NOMO-1 treated with DMSO at 0.1 percent for 48 hours (cell line): ENCODE results near the gene BAD.
A peak's percentile ranks its signal among the peaks of the same experiment; 100 is the strongest.
"Not testable (repeated sequence)": the region's sequence is repeated elsewhere in the genome, so short reads cannot be mapped to it uniquely, and the experiment has no call there.

Source experiments
- DNase-seq: peaks from one replicate; lab custom pipeline; 2025; ENCODE audit not compliant: unreplicated experiment; lab: John Stamatoyannopoulos, UW

BAD gene

DNA sequence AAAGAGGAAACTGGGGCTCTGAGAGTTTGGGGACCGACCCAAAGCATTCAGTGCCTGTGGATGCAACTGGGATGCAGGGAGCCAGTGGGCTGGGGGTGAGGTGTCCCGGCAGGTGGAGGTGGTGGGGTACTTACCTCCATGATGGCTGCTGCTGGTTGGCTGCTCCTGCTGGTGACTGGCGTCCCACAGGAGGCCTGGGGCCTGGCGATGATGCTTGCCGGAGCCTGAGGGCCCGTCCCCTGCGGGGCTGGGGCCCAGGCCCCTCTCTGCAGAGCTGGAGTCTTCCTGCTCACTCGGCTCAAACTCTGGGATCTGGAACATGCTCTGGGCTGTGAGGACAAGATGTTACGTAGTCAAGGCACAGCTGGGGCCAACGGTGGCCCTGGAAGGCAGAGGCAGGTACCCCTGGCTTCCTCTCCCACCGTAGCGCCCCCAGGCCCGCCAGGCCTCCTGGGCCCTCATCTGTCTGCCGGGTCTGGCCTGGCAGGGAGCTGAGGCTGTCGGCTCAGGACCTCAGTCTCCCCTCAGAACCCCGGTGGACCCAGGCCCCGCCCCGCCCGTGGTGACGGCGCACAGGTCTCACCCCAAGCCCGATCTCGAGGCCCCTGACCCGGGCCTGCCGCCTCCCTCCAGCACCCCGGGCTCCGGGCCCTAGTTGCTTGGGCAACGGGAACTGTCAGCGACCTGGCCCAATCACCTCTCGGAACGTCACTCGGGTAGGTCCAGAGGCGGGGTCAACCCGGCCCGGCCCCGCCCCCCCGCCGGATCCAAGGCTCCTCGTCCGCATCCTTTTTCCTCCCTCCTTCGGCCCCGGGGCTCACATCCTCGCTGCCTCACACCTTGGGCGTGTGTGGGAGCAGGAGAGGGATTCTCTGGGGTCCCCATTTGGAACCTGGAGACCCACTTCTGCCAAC is at the start of gene BAD:
TSS of gene BAD (minus strand) at position 618 of the 914 bp plus-strand sequence. CDS start at position 321, 297 bp downstream.
- peak; percentile 93 for DNase-seq

DNA sequence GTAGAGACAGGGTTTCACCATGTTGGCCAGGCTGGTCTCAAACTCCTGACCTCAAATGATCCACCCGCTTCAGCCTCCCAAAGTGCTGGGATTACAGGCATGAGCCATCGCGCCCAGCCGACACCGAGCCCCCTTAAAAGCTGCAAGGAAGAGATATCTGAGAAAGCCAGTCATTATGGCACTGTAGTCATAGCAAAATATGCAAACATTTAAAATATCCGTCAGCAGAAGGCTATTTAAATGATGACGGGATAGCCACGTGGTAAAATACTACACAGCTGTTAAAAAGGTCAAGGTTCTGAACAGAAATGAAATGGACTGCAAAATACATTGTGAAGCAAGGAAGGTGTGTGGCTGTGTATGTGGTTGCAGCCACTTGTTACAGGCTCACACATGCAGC is 49.1 kb upstream of the BAD start:
- no peak for DNase-seq

DNA sequence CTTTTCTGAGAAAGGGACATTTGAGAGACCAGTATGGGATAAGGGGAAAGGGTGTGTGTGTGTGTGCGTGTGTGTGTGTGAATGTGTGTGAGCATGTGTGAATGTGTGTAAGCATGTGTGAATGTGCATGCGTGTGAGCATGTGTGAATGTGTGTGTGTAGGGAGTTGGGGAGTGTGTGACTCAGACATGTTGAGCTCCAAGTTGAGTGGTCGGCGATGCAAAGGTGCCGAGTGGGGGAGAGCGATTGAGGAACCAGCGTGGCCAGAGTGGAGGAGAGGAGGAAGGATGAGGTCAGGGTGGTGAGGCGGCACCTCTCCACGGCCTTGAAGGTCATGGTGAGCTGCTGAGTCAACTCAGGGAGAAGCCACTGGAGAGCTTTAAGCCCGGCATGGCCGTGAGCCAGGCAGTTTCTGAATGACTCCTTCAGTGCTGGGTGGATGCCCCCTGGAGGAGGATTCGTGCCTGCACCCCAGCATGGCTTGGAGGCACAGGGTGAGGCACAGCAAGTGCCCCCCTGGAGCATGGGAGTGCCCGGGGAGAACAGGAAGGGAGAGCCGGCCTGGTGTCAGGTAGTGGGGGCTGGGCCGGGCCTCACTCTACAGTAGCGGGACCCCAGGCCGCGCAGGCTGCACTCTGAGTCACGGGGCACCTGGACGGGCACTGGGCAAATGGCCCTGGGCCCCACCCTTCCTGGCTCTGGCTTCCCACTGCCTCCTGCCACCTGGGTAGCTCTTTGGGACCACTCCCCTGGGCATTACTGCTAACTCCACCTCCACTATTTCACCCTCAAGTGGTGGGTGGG is 47.3 kb upstream of the BAD start:
- DNase-seq, result peak; percentile 88

DNA sequence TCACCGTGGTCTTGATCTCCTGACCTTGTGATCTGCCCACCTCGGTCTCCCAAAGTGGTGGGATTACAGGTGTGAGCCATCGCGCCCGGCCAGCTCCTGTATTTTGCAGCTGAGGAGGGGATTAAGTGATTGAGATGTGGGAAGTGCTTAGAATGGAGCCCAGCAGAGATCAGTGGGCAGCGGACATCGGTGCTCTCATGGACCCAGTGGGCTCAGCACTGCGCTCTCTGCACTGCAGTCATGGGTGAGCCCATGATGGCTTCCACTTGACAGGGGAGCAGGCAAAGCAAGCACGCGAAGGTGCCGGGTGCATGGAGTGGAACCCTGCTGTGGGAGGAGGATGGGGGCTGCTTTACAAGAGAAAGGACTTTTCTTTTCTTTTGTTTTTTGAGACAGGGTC is 46.4 kb upstream of the BAD start:
- DNase-seq, result no peak

DNA sequence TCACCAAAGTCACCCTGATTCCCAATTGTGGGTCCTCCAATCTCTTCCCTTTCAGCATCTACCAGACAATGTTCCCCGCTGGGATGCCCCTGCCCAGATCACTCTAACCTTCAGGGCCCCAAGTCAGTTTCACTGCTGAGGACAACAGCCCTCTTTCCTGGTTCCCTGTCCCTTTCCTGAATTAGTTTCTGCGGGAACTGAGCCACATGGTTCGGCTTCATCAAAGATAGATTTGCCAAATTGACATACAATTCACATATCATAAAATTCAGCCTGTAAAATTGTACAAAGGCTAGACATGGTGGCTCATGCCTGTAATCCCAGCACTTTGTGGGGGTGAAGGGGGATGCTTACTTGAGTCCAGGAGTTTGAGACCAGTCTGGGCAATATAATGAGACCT is 43.5 kb upstream of the BAD start:
- DNase-seq, result no peak

DNA sequence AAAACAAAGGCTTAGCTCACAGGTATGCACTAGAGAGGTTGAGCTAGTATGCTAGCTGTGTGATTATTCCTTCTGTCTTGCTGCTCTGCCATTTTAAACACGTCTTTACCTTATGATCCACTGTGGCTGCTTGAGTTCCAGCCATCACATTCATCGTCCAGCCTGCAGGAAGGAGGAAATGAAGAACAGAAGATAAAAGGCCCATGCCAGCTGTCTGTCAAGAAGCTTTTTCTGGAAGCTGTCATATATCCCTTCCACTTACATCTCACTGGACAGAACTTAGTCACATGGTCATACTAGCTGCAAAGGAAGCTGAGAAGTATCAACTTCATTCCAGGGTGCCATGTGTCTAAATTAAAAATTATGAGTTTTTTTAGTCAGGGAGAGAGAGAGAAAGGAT is 42.9 kb upstream of the BAD start:
- no peak for DNase-seq

DNA sequence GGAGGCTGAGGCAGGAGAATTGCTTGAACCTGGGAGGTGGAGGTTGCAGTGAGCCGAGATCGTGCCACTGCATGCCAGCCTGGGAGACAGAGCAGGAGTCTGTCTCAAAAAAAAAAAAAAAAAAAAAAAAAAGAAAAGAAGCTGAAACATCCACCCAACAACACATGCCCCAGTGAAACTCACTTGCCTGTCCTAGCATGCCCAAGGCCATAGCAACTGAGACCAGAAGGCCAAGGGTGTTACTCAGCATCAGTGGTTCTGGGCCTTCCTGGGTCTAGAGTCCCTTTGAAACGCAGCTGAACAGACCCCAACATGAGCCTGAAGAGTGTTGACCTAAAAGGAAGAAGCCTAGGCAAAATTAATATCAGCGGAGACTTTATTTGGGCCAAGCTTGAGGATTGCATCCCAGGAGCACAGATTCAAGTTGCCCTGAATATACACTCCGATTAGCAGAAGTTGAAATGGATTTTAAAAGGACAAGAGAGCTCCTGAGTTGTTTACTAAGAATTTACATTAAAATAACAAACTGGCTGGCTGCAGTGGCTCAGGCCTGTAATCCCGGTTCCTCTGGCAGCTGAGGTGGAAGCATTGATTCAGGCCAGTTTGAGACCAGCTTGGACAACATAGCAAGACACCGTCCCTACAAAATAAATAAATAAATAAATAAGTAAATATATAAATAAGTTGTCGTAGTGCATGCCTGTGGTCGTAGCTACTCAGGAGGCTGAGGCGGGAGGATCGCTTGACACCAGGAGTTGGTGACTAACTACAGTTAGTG is 40.4 kb upstream of the BAD start:
- DNase-seq, result no peak

DNA sequence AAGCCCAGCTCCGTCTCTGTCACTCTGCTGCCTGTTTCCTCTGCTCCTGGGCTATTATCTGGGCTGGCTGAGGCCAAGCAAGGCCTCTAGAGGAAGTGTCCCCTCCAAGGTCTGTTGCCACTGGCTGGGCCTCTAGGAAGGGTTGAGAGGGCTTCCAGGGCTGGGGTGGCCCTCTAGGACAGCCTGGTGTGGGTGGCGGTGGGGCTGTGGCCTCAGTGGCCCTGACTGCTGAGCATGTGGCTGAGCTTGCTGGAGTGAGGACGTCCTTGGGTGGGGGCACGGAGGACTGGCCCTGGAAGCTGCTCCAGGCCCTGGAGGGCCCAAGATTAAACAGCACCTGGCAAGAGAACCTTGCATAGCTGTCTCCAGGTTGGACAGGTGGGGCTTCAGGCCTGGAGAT is 39.5 kb upstream of the BAD start:
- not testable (repeated sequence) for DNase-seq

DNA sequence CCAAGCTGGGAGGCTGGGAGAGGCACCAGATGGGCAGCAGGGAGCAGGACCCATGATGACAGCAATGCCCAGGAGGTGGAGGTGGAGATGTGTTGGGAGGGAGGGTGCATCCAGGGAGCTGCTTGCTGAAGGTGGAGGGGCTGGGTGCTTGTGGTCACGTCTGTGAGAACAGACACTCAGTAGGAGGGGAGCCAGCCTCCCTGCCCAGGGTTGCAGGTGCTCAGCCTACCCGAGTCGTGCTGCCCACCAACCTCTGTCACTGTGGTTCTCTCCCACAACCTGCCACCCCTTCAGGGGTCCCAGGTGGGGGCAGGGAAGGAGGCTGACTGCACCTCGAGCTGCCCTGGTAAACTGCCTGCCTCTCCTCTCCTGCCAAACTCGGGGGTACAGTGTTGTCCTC is 38.9 kb upstream of the BAD start:
- DNase-seq, result no peak

DNA sequence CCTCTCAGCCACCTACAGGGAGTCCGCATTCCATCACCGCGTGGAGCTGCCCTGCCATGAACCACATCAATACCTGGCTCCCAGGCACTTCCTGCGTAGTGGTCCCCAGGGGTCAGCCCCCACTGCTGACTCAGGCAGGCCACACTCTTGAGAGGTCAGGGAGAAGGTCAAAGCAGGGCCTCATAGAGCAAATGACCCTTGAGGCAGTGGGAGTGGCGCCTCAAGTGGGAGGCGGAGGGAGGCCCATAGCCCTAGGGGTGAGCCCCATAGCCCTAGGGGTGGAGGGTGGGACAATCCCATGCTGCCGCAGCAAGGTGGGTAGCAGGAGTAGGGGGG is 38.4 kb upstream of the BAD start:
- no peak for DNase-seq

DNA sequence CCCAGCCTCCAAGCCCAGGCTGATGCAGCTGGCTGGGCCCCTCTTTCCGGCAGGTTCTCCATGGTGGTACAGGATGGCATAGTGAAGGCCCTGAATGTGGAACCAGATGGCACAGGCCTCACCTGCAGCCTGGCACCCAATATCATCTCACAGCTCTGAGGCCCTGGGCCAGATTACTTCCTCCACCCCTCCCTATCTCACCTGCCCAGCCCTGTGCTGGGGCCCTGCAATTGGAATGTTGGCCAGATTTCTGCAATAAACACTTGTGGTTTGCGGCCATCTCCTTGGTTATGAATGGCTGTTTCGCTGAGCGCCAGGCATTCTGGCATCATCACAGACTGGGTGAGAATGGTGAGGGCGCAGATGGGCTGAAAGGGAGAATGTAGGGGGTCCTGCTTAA is 37.1 kb upstream of the BAD start:
- DNase-seq, result no peak

DNA sequence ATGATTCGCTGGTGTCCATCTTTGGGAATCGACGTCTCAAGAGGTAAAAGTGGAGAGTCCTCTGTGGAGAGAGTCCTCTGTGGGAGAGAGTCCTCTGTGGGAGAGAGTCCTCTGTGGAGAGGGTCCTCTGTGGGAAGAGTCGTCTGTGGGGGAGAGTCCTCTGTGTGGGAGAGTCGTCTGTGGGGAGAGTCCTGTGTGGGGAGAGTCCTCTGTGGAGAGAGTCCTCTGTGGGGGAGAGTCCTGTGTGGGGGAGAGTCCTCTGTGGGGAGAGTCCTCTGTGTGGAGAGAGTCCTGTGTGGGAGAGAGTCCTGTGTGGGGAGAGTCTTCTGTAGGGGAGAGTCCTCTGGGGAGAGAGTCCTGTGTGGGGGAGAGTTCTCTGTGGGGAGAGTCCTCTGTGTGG is 36.6 kb upstream of the BAD start:
- DNase-seq, result no peak

DNA sequence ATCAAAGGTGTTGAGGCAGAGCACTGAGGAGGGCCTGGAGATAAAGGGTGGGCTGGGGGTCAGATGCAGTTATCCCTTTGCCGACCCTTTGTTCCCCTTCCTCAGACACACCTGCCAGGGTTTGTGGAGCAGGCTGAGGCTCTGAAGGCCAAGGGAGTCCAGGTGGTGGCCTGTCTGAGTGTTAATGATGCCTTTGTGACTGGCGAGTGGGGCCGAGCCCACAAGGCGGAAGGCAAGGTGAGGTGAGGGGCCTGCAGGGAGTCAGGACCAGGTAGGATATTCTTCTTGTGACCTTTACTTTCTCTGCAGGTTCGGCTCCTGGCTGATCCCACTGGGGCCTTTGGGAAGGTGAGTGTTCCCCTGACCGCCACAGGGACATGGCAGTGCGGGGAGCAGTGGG is 36.1 kb upstream of the BAD start:
- no peak for DNase-seq

DNA sequence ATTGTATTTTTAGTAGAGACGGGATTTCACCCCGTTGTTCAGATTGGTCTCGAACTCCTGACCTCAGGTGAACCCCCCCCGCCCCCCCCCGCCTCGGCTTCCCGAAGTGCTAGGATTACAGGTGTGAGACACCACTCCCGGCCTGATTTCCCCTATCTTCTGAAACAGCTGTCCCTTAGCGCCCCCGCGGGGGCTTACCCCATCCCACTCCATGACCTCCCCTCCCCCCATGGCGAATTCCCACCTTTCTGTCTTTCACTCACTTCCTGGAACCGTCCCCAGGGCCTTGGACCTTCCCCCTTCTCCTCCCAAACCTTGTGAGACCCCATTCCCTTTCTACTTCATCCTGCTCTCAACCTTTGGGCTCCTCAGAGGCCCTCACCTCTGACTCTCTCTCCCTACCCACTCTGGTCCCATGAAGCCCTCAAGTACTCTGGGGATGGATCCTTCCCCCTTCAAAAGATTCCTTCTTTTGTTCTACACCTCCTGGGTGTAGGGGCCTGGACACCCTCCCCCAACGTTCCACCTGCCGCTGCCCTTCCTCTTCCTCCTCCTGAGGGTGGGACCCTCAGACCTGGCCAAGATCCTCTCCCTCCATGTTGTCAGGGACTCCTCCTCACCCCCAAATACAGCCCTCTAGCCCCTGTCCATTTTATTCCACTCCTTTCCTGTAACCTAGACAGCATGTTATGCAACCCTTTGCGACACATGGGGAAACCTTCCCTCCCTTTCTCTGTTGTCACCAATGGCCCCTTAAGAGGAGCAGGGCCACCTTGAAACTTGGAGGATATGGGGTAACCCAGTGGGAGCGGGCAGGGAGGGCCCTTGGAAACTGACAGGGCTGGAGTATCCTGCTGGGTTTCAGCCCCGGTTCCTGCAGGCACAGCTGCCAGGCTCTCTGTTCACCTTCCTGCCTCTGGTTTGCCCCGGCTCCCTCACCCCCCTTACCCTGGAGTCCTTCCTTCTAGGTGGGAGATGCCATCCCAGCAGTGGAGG is 34.6 kb upstream of the BAD start:
- DNase-seq, result peak; percentile 56

DNA sequence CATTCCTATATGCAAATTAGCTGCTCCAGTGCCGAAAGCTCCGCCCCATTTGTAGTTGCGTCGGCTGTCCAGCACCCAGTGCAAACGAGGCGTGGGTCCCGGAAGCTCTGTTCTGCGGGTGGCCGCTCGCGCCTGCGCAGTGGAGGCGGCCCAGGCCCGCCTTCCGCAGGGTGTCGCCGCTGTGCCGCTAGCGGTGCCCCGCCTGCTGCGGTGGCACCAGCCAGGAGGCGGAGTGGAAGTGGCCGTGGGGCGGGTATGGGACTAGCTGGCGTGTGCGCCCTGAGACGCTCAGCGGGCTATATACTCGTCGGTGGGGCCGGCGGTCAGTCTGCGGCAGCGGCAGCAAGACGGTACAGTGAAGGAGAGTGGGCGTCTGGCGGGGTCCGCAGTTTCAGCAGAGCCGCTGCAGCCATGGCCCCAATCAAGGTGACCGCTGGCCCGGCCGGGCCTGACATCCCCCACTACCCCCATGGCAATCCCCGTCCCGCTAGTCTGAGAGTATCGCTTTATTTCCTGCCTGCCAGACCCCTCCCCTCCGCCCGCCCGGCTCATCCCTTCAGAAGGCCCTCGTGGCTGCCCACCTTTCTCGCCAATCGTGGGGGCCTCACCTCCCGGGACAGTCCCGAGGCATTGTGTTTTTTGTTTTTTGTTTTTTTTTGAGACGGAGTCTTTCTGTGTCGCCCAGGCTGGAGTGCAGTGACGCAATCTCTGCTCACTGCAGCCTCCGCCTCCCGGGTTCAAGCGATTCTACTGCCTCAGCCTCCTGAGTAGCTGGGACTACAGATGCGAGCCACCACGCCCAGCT is 33.7 kb upstream of the BAD start, which contains the start of gene PRDX5:
TSS of gene PRDX5 (plus strand) at position 161 of the 805 bp plus-strand sequence. CDS start at position 256, 95 bp downstream.
- peak; percentile 98 for DNase-seq

DNA sequence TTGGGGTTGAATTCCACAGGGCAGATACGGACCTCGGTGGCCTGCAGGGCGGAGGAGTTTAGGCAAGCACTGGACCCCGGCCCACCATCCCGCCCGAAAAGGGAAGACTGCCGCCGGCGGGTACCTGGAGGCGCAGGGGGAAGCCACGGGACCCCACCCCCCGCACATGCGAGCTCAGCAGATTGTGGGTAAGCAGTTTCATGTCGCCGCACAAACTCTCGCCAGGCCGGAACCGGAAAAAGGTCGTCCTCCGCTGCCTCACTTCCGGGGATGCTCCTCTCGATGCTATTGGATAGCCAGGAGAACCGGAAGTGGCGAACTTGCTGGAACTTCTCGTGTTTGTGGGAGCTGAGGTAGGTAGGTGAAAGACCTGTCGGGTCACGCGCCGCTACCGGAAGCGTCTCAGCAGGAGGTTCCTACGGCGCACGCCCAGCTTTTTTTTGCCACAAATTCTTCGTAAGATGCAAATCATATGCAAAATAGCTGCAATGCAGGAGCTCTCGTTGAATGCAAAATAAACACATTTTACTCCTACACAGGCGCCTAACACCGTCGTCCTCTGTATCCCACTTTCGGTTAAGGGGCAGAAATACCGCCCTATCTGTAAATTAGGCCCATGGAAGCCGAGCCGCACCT is 33.0 kb upstream of the BAD start, which contains the start of gene TRMT112:
TSS of gene TRMT112 (minus strand) at position 235 of the 636 bp plus-strand sequence. CDS start at position 202, 33 bp downstream.
- DNase-seq, result peak; percentile 98

DNA sequence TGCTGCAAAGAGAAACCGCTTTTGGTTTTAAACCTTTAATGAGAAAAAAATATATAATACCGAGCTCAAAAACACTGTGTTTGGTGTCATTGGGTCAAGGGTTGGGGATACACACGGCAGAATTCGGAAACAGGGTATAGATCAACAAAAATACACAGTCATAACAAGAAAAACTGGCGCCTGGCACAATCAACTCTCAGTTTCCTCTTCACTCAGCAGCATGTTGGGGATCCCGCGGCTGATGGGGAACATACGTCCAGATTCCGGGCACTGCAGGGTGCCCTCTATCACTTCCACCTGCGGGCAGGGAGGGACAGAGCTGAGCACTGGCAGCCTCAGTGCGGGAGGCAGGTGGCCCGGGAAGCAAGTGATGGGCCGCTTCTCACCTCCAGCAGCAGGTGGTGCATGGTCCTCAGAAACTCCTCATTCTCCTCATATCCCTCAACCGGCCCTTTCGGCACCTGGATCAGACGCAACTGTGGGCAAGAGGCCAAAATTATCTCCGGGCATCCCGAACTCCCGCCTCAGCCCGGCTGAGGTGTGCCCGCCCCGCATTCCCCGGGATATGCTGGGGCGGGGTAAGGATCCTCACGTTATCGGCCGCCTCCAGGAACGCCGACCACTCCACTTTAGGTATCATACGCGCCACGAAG is 32.3 kb upstream of the BAD start:
- DNase-seq, result no peak
